Body of pancreas (tissue), 4 donors: ENCODE results near the gene BIRC6.

Experiments
- CTCF ChIP-seq, 7 experiments: fragments of 450-650 bp in 4 of 7; fragments of 200-600 bp in 3 of 7; sonication (generic) in 3 of 7; IDR thresholded peaks; one replicate each; pipeline ENCODE4 v1.5.1; 2016 to 2019; ENCODE audit warnings: antibody characterized with exemption in 7 of 7
- POLR2A ChIP-seq, 3 donors: fragments of 450-650 bp; IDR thresholded peaks; one replicate each; pipeline ENCODE4 v1.6.1; 2016; ENCODE audit warnings: antibody characterized with exemption in 3 of 3, mild to moderate bottlenecking in 2 of 3

GRCh38 chr2:32452338-32453064, 95.7 kb downstream of the BIRC6 start:
- TF ChIP-seq CTCF (IDR thresholded peaks at IDR 0.05) (no peak), POLR2A (IDR thresholded peaks at IDR 0.05) (no peak)
